Chondrocyte (in vitro differentiated cells): Measurements from ENCODE around the gene PMEL. TPM values are rescaled to one million over a fixed set of nuclear protein-coding genes. Genes with fewer than 3 reads are reported as not detected.

ENCODE experiments used
- DNase-seq: peaks from one replicate; pipeline ENCODE4 v3.0.0; 2021; ENCODE audit warnings: mixed read lengths, low spot score
- H3K27ac Mint-ChIP-seq: one replicate; pipeline ENCODE4 v1.8.0; 2021; ENCODE audit warnings: mild to moderate bottlenecking, moderate library complexity, mixed read lengths; ENCODE audit not compliant: unreplicated experiment
- H3K27me3 Mint-ChIP-seq: 2 replicates; pipeline ENCODE4 v1.8.0; 2021; ENCODE audit warnings: low read depth, mixed read lengths
- H3K36me3 Mint-ChIP-seq: 2 replicates; pipeline ENCODE4 v1.8.0; 2021; ENCODE audit warnings: low read depth, mixed read lengths
- H3K4me1 Mint-ChIP-seq: 2 replicates; pipeline ENCODE4 v1.8.0; 2021; ENCODE audit warnings: low read depth, mild to moderate bottlenecking, mixed read lengths
- H3K4me3 Mint-ChIP-seq: one replicate; pipeline ENCODE4 v1.8.0; 2021; ENCODE audit warnings: mild to moderate bottlenecking, moderate library complexity, mixed read lengths; ENCODE audit not compliant: unreplicated experiment
- H3K9me3 Mint-ChIP-seq: 2 replicates; pipeline ENCODE4 v1.8.0; 2021; ENCODE audit warnings: low read depth, mixed read lengths
- total RNA-seq: library from RNA; stranded (reverse); gene quantifications from 3 replicates; pipeline ENCODE4 v1.2.1, GENCODE V29; 2021
- TF ChIP-seq, protein P1 (sequence below): fragments of 200-600 bp; sonication (generic); IDR thresholded peaks from 2 replicates; pipeline ENCODE4 v1.5.0; 2021; ENCODE audit warnings: antibody characterized with exemption, mild to moderate bottlenecking, moderate library complexity

The PMEL gene
- total RNA-seq, 1 donor from 2014 or later: 0.45 TPM

DNA sequence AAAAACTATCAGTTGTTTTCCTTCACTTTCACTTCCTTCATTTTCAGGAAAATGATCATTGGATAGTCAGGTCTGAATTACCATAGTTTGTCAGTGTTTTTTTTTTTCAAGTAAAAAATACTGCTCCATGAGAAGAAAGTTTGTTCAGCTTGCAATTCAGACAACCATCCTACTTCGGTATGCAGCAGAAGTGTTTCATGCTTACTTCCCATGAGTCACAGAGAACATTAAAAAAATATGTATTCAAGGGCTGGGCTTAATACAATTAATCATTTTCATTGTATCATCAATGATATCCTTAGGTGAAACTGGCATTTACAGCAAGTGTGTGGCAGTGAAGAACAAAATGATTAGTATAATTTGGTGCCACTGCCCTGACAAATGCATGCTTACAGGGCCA is 59.8 kb downstream of the PMEL start:
- DNase-seq: no peak

More for the DNA sequence above, 59.8 kb downstream of the PMEL start:
- H3K27me3 Mint-ChIP-seq: no peaks in the 10 kb centered on the region
- H3K4me1 Mint-ChIP-seq: peaks cover 20% of the 10 kb centered on the region
- peaks cover 10% of the 10 kb centered on the region for H3K36me3 Mint-ChIP-seq
- TF ChIP-seq, protein P1, sequence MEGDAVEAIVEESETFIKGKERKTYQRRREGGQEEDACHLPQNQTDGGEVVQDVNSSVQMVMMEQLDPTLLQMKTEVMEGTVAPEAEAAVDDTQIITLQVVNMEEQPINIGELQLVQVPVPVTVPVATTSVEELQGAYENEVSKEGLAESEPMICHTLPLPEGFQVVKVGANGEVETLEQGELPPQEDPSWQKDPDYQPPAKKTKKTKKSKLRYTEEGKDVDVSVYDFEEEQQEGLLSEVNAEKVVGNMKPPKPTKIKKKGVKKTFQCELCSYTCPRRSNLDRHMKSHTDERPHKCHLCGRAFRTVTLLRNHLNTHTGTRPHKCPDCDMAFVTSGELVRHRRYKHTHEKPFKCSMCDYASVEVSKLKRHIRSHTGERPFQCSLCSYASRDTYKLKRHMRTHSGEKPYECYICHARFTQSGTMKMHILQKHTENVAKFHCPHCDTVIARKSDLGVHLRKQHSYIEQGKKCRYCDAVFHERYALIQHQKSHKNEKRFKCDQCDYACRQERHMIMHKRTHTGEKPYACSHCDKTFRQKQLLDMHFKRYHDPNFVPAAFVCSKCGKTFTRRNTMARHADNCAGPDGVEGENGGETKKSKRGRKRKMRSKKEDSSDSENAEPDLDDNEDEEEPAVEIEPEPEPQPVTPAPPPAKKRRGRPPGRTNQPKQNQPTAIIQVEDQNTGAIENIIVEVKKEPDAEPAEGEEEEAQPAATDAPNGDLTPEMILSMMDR: no peak
- H3K27ac Mint-ChIP-seq: peak overlapping the region; percentile 41
- H3K9me3 Mint-ChIP-seq: no peaks in the 10 kb centered on the region
- H3K4me3 Mint-ChIP-seq: no peak overlapping the region

Other genes starting within 250 kb of the PMEL start
- gene BLOC1S1, start 250.0 kb downstream of the PMEL start, total RNA-seq: 67.3 to 78.4 TPM (median 77.2 TPM) in 3 replicates
- 2.3 to 3.7 TPM (median 3.2 TPM) in 3 replicates for gene RDH5, start 245.6 kb downstream of the PMEL start, total RNA-seq
- 1,244 to 1,365 TPM (median 1,317 TPM) in 3 replicates for gene CD63, start 237.0 kb downstream of the PMEL start, total RNA-seq
- gene GDF11, start 222.9 kb downstream of the PMEL start, total RNA-seq: 17.8 to 19.1 TPM (median 18.3 TPM) in 3 replicates
- 54.0 to 58.8 TPM (median 58.7 TPM) in 3 replicates for gene SARNP, start 148.3 kb downstream of the PMEL start, total RNA-seq
- 31.4 to 32.9 TPM (median 32.1 TPM) in 3 replicates for gene ORMDL2, start 148.0 kb downstream of the PMEL start, total RNA-seq
- gene DNAJC14, start 136.5 kb downstream of the PMEL start, total RNA-seq: 28.3 to 34.3 TPM (median 29.5 TPM) in 3 replicates
- 12.9 to 17.8 TPM (median 16.1 TPM) in 3 replicates for gene MMP19, start 123.1 kb downstream of the PMEL start, total RNA-seq
- gene PYM1, start 38.1 kb downstream of the PMEL start, total RNA-seq: 17.3 to 26.4 TPM (median 19.0 TPM) in 3 replicates
- gene DGKA, start 34.9 kb downstream of the PMEL start, total RNA-seq: 65.8 to 118 TPM (median 66.4 TPM) in 3 replicates
- gene CDK2, start 788 bp upstream of the PMEL start, total RNA-seq: 25.5 to 41.4 TPM (median 26.1 TPM) in 3 replicates
- 105 TPM in 3 replicates for gene RAB5B, start 8.0 kb upstream of the PMEL start, total RNA-seq
- 11.4 to 18.2 TPM (median 13.9 TPM) in 3 replicates for gene SUOX, start 31.2 kb upstream of the PMEL start, total RNA-seq
- 5.3 to 6.1 TPM (median 5.7 TPM) in 3 replicates for gene IKZF4, start 55.0 kb upstream of the PMEL start, total RNA-seq
- 15.8 to 27.8 TPM (median 19.5 TPM) in 3 replicates for gene RPS26, start 75.9 kb upstream of the PMEL start, total RNA-seq
- gene ERBB3, start 114.1 kb upstream of the PMEL start, total RNA-seq: 0.52 to 1.7 TPM (median 1.4 TPM) in 3 replicates
- gene PA2G4, start 138.5 kb upstream of the PMEL start, total RNA-seq: 59.8 to 87.1 TPM (median 65.1 TPM) in 3 replicates
- gene RPL41, start 150.6 kb upstream of the PMEL start, total RNA-seq: 2,552 to 3,030 TPM (median 2,631 TPM) in 3 replicates
- 5.0 to 11.2 TPM (median 8.0 TPM) in 3 replicates for gene ZC3H10, start 152.2 kb upstream of the PMEL start, total RNA-seq
- gene ESYT1, start 162.2 kb upstream of the PMEL start, total RNA-seq: 127 to 155 TPM (median 144 TPM) in 3 replicates
- gene MYL6B, start 186.5 kb upstream of the PMEL start, total RNA-seq: 70.5 to 79.7 TPM (median 75.2 TPM) in 3 replicates
- gene MYL6, start 192.3 kb upstream of the PMEL start, total RNA-seq: 1,367 to 2,282 TPM (median 2,236 TPM) in 3 replicates
- gene SMARCC2, start 223.4 kb upstream of the PMEL start, total RNA-seq: 50.4 to 96.7 TPM (median 57.4 TPM) in 3 replicates